Activated naive CD8-positive, alpha-beta T cell treated with anti-CD3 and anti-CD28 coated beads, Interleukin-2, amount 50 U/mL, for 24 hours (primary cell): ENCODE results near the gene ZP1.

ENCODE experiments used
- ATAC-seq: fragments of 150-1000 bp; cut with Tn5 transposase; one replicate; pipeline ENCODE4 v1.10.0; 2021
- DNase-seq: peaks from one replicate; pipeline ENCODE4 v3.0.0; 2021
- H3K27ac Mint-ChIP-seq: one replicate; pipeline ENCODE4 v1.8.0; 2021; ENCODE audit warnings: mild to moderate bottlenecking, mixed read lengths
- H3K27me3 Mint-ChIP-seq: one replicate; pipeline ENCODE4 v1.8.0; 2021; ENCODE audit warnings: mixed read lengths
- H3K36me3 Mint-ChIP-seq: one replicate; pipeline ENCODE4 v1.8.0; 2021; ENCODE audit warnings: low read depth, mixed read lengths
- H3K4me1 Mint-ChIP-seq: one replicate; pipeline ENCODE4 v1.8.0; 2021; ENCODE audit warnings: mixed read lengths
- H3K4me3 Mint-ChIP-seq: one replicate; pipeline ENCODE4 v1.8.0; 2021; ENCODE audit warnings: mild to moderate bottlenecking, moderate library complexity, mixed read lengths
- H3K9me3 Mint-ChIP-seq: one replicate; pipeline ENCODE4 v1.8.0; 2021; ENCODE audit warnings: mixed read lengths

The ZP1 gene

GRCh38 chr11:60875366-60876167 is 8.2 kb downstream of the ZP1 start:
- no peaks in the 10 kb centered on the region for H3K27me3 Mint-ChIP-seq
- H3K36me3 Mint-ChIP-seq: peaks cover 3% of the 10 kb centered on the region
- H3K27ac Mint-ChIP-seq: no peak overlapping the region
- ATAC-seq: no peak
- no peak overlapping the region for H3K4me3 Mint-ChIP-seq
- DNase-seq: no peak
- no peaks in the 10 kb centered on the region for H3K9me3 Mint-ChIP-seq
- peaks cover 18% of the 10 kb centered on the region for H3K4me1 Mint-ChIP-seq

GRCh38 chr11:60876168-60876485 is 8.8 kb downstream of the ZP1 start:
- Mint-ChIP-seq H3K27ac (no peak overlapping the region), H3K4me3 (no peak overlapping the region), H3K36me3 (peaks cover 3% of the 10 kb centered on the region), H3K27me3 (no peaks in the 10 kb centered on the region), H3K9me3 (no peaks in the 10 kb centered on the region), H3K4me1 (peaks cover 12% of the 10 kb centered on the region)
- ATAC-seq (no peak), DNase-seq (no peak)

GRCh38 chr11:60878245-60879101 is 11.1 kb downstream of the ZP1 start:
- H3K36me3 Mint-ChIP-seq: peaks cover 13% of the 10 kb centered on the region
- H3K27me3 Mint-ChIP-seq: no peaks in the 10 kb centered on the region
- no peaks in the 10 kb centered on the region for H3K4me1 Mint-ChIP-seq
- H3K27ac Mint-ChIP-seq: no peak overlapping the region
- DNase-seq (no peak), ATAC-seq (no peak)
- H3K9me3 Mint-ChIP-seq: no peaks in the 10 kb centered on the region
- H3K4me3 Mint-ChIP-seq: no peak overlapping the region

GRCh38 chr11:60879104-60879503 is 11.8 kb downstream of the ZP1 start:
- no peak for DNase-seq
- H3K9me3 Mint-ChIP-seq: no peaks in the 10 kb centered on the region
- H3K27me3 Mint-ChIP-seq: no peaks in the 10 kb centered on the region
- H3K27ac Mint-ChIP-seq: no peak overlapping the region
- H3K4me1 Mint-ChIP-seq: no peaks in the 10 kb centered on the region
- ATAC-seq: no peak
- no peak overlapping the region for H3K4me3 Mint-ChIP-seq
- peaks cover 19% of the 10 kb centered on the region for H3K36me3 Mint-ChIP-seq

- Mint-ChIP-seq H3K27me3 (no peaks in the 10 kb centered on the region), H3K9me3 (no peaks in the 10 kb centered on the region), H3K27ac (no peak overlapping the region), H3K36me3 (peaks cover 19% of the 10 kb centered on the region), H3K4me3 (no peak overlapping the region), H3K4me1 (no peaks in the 10 kb centered on the region)
- ATAC-seq (no peak), DNase-seq (no peak)
Observed at GRCh38 chr11:60879971-60880588, 12.7 kb downstream of the ZP1 start.

- H3K27ac Mint-ChIP-seq: no peak overlapping the region
Observed at GRCh38 chr11:60880643-60881282, 13.4 kb downstream of the ZP1 start.

GRCh38 chr11:60887556-60887955 is 20.2 kb downstream of the ZP1 start:
- H3K27ac Mint-ChIP-seq: no peak overlapping the region
- no peaks in the 10 kb centered on the region for H3K27me3 Mint-ChIP-seq

More at GRCh38 chr11:60880643-60881282, 13.4 kb downstream of the ZP1 start:
- ATAC-seq: no peak
- no peak for DNase-seq
- Mint-ChIP-seq H3K4me3 (no peak overlapping the region), H3K9me3 (no peaks in the 10 kb centered on the region), H3K27me3 (no peaks in the 10 kb centered on the region), H3K36me3 (peaks cover 19% of the 10 kb centered on the region), H3K4me1 (no peaks in the 10 kb centered on the region)

GRCh38 chr11:60889869-60890311 is 22.5 kb downstream of the ZP1 start:
- peaks cover 38% of the 10 kb centered on the region for H3K36me3 Mint-ChIP-seq
- H3K4me1 Mint-ChIP-seq: peaks cover 3% of the 10 kb centered on the region
- no peak overlapping the region for H3K27ac Mint-ChIP-seq
- DNase-seq (no peak), ATAC-seq (peak; percentile 27)
- H3K9me3 Mint-ChIP-seq: no peaks in the 10 kb centered on the region
- H3K27me3 Mint-ChIP-seq: no peaks in the 10 kb centered on the region
- H3K4me3 Mint-ChIP-seq: no peak overlapping the region

More at GRCh38 chr11:60887556-60887955, 20.2 kb downstream of the ZP1 start:
- Mint-ChIP-seq H3K4me3 (no peak overlapping the region), H3K9me3 (no peaks in the 10 kb centered on the region), H3K36me3 (peaks cover 31% of the 10 kb centered on the region), H3K4me1 (peaks cover 3% of the 10 kb centered on the region)
- DNase-seq (peak; percentile 31), ATAC-seq (peak; percentile 83)

GRCh38 chr11:60890696-60891095 is 23.4 kb downstream of the ZP1 start:
- no peak for ATAC-seq
- peaks cover 3% of the 10 kb centered on the region for H3K4me1 Mint-ChIP-seq
- H3K36me3 Mint-ChIP-seq: peaks cover 45% of the 10 kb centered on the region
- H3K9me3 Mint-ChIP-seq: no peaks in the 10 kb centered on the region
- DNase-seq: no peak
- no peak overlapping the region for H3K27ac Mint-ChIP-seq
- no peak overlapping the region for H3K4me3 Mint-ChIP-seq
- H3K27me3 Mint-ChIP-seq: no peaks in the 10 kb centered on the region

GRCh38 chr11:60891103-60891741 is 23.9 kb downstream of the ZP1 start:
- ATAC-seq (no peak), DNase-seq (no peak)
- Mint-ChIP-seq H3K27me3 (no peaks in the 10 kb centered on the region), H3K9me3 (no peaks in the 10 kb centered on the region), H3K4me1 (peaks cover 3% of the 10 kb centered on the region), H3K4me3 (no peak overlapping the region), H3K27ac (no peak overlapping the region), H3K36me3 (peaks cover 51% of the 10 kb centered on the region)

- DNase-seq: no peak
- Mint-ChIP-seq H3K9me3 (no peaks in the 10 kb centered on the region), H3K27ac (no peak overlapping the region), H3K4me3 (no peak overlapping the region), H3K4me1 (peaks cover 4% of the 10 kb centered on the region), H3K36me3 (peaks cover 72% of the 10 kb centered on the region), H3K27me3 (no peaks in the 10 kb centered on the region)
- no peak for ATAC-seq
Observed at GRCh38 chr11:60895687-60896086, 28.3 kb downstream of the ZP1 start.

GRCh38 chr11:60897496-60897895 is 30.2 kb downstream of the ZP1 start:
- peaks cover 4% of the 10 kb centered on the region for H3K4me1 Mint-ChIP-seq
- no peak for DNase-seq
- H3K27me3 Mint-ChIP-seq: no peaks in the 10 kb centered on the region
- no peak overlapping the region for H3K4me3 Mint-ChIP-seq
- H3K9me3 Mint-ChIP-seq: no peaks in the 10 kb centered on the region
- H3K36me3 Mint-ChIP-seq: peaks cover 68% of the 10 kb centered on the region
- H3K27ac Mint-ChIP-seq: peak overlapping the region; percentile 42
- ATAC-seq: no peak

GRCh38 chr11:60899046-60899936 is 31.9 kb downstream of the ZP1 start:
- Mint-ChIP-seq H3K9me3 (no peaks in the 10 kb centered on the region), H3K27me3 (no peaks in the 10 kb centered on the region), H3K4me3 (no peak overlapping the region), H3K27ac (no peak overlapping the region), H3K4me1 (peaks cover 17% of the 10 kb centered on the region), H3K36me3 (peaks cover 72% of the 10 kb centered on the region)
- DNase-seq (peak; percentile 26), ATAC-seq (peak; percentile 61)
